NCI-H460 (cell line): ENCODE data around the gene SCNN1B. TPM values are rescaled to one million over a fixed set of nuclear protein-coding genes. Genes with fewer than 3 reads are reported as not detected.

ENCODE experiments used
- DNase-seq: peaks from one replicate; pipeline ENCODE4 v3.0.0-alpha.2; 2016; ENCODE audit warnings: low read depth; ENCODE audit errors: extremely low read depth
- total RNA-seq: library from RNA; depleted of rRNA; stranded (reverse); fragments of >200 nt; shearing (Covaris generic); gene quantifications from 2 replicates; pipeline ENCODE4 v1.2.3, GENCODE V29; 2014

SCNN1B gene
- total RNA-seq, 1 experiment from 2014 or later, result not detected

DNA sequence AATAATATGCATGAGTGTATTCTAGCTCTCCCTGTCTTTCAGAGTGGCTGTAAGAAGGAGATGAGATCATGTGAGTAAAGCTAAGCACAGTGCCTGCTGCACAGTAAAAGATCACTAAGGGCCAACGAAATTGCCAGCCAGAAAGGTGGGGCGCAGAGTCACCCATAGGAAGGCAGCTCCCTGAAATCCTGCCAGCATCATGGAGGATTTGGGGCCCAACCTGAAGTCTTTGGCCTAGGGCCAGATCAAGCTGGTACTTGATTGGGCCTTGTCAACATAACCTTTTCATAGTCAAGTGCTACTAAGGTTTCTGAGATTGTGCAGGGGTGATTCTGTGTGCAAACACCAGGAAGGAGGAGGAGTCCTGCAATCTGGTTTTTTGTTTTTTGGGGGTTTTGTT lies 16.5 kb downstream of the SCNN1B start:
- DNase-seq, result no peak

DNA sequence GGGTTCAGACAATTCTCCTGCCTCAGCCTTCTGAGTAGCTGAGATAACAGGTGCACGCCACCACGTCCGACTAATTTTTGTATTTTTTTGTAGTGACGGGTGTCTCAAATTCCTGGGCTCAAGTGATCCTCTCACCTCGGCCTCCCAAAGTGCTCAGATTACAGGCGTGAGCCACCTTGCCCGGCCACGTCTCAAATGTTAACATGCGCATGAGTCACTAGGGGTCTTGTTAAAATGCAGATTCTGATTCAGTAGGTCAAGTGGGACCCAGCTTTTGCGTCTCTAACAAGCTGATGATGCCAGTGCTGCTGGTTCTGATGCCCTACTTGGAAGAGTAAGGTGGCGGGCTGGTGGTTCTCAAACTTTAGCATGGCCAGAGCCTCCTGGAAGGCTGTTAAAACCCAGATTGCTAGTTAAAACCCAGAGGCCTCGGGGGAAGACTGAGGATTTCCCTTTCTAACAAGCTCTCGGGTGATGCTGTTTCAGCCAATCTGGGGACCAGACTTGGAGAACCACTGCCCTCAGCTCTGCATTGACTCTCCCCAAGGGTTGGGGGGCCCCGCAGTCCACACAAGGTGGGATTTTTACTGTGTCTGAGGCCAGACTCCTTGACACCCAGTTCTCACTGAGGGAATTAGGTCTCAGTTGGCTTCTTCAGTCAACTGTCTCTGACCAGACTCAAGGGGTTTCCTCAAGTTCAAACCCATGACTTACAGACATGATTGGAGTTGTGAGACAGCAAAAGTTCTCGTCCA lies 17.9 kb downstream of the SCNN1B start:
- DNase-seq, result no peak

DNA sequence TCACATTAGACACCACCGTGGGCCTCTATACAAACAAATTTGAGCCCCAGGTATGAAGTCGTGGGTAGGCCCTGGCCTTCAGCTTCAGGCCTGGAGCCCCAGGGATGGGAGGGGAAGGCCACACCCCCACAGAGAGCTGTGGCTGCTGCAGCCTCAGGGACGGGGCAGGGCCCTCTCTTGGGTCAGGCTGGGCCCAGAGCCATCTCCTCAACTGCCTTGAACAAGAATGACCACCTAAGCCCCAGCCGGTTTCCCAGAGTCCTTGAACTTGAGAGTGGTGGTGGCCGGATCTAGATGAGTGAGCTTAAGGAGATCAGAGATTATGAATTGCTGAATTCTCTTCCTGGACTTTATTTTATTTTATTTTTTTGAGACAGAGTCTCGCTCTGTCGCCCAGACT lies 18.6 kb downstream of the SCNN1B start:
- DNase-seq, result no peak

DNA sequence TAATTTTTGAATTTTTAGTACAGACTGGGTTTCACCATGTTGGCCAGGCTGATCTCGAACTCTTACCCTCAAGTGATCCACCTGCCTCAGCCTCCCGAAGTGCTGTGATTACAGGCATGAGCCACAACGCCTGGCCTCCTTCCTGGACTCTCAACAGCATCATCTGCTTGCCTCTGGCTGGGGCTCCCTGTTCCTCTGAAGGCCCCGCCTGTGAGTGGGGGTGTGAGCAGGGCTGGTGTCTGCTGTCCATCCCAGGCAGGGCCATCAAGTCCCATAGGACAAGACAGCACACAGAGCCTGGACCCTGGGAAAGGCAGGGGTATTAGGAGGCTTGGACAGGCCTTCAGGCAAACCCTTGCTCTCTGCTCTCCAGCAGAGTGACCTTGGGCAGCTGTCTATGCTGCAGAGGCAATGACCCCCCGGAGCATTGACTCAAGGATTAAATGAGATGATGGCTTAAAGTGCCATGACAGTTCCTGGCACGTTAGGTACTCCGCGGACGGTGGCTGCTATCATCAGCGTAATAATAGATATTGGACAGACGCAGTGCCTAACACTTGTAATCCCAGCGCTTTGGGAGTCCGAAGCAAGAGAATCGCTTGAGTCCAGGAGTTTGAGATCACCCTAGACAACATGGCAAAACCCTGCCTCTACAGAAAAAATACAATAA lies 19.2 kb downstream of the SCNN1B start:
- DNase-seq, result no peak

DNA sequence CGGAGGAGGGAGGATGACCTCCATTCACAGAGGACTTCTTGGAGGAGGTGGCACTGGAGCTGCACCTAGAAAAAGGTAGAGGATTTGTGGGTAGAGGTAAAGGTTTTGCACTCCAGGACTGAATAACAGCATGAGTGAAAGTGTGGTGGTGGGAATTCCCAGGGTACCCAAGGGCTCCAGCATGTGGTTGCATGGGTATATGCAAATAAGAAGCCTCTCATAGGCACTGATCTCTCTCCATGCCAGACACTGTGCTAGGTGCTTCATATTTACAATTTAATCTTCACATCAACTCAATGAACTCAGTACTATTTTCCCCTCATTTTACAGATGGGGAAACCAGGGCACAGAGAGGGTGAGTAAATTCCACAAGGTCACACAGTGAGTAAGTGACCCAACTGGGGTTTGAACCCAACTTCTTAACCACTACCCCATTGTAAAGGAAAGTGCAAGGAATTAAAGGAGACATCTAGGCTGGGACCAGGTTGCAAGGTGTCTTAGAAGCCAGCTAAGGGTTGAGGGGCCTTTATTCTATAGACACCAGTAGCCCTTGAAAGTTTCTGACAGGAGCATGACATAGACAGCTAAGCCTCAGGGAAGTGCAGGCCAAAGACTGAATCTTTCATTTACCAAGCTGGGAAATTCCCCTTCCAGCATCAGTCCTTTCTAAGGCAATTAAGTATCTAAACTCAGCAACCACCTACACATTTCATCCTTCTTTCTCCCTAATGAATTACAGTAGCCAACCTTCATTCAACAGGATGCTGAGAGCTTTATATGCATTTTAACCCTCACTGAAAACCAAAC lies 21.3 kb downstream of the SCNN1B start:
- DNase-seq, result no peak

DNA sequence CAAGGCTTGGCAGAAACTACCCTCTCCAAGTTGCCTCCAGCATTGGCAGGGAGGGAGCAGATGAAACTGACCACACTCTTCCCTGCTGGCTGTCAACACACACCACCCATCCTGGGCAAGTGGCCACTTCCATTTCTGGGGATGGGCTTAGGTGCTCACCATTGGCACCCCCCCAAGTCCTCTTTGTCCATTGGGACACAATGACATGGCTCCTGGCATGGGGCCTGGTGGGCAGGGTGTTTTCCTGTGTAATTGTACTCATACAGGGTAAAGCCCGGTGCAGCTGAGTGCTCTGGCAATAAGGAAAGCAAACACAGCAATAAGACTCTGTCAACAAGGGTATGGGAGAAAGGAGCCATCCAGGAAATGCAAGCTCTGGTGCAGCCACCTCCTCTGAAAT lies 22.6 kb downstream of the SCNN1B start:
- DNase-seq, result no peak

DNA sequence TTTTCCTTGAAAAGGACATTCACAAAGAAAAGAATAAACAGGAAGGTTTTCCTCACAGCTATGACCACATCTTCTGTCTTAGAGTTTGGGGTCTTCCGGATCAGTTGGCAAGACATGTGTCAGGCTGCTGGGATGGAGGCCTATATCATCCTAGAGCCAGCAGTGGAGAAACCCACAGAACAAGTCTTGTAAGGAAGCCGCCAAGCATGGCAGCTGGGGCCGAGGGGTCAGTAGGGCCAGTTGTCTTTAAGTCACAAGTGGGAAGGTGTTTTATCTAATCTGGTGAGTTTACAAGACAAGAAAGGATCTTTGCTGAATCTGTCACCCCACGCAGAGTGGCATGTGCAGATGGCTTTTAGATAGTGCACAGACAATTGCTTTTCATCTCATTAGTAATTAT lies 25.7 kb downstream of the SCNN1B start:
- no peak for DNase-seq

DNA sequence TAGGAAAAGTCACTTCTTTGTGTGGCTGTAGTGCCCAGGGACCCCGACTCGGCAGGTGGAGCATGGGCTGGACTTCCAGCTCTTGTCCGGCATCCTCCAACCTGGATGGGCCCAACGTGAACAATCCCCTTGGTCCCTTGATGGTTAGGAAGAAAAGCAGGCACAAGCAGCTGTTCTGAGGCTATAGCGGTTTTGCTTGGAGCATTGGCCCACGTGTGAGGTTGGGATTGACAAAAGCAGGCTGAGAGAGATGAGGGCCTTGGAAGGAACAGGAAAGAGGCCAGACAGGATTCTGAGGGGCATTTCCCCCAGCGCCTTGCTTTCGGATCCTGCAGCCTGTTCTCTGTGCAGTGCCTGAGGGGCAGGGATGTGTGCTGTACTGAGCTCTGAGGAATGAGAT lies 28.1 kb downstream of the SCNN1B start:
- no peak for DNase-seq

DNA sequence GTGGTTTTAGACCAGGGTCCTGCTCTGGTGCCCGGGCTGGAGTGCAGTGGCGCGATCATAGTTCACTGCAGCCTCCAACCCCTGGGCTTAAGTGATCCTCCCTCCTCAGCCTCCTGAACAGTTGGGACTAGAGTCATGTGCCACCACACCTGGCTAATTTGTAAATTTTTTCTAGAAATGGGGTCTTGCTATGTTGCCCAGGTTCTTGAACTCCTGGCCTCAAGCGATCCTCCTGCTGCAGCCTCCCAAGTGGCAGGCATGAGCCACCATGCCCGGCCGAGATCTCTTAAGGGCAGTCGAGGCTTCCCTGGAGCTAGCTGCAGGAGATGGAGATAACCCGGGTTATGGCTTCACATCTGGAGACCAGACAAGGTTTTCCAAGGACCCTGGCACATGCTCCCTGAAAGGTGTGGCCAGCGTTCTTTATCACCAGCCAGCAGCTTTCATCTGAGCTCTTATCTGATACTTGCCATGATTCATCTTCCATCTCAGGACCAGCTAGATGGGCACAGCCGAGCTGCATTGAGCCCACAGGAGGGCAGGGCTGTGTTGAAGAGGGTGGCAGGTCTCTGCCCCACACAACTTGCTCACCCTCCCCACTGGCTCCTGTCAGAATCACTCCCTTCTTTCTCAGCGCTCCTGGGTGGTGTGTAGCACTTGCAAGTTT lies 28.6 kb downstream of the SCNN1B start:
- DNase-seq, result no peak

DNA sequence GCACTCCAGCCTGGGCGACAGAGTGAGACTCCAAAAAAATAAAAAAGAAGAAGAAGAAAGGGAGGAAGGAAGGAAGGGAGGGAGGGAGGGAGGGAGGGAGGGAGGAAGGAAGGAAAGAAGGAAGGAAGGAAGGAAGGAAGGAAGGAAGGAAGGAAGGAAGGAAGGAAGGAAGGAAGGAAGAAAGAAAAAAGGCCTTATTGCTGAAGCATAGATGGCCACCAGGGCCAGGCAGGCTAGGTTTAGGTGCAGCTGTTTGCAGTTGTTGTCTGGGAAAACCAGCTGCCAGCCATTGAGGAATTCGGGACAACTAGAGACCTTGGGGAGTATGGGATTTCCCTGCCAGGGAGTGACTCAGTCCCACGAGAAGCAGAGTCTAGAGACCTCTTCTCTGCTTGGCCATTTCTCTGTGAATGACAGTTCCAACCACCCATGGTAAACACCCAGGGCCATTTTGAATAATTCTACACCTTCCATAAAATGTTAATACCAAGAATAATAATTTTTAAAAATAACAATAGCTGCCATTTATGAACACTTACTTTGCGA lies 31.0 kb downstream of the SCNN1B start:
- DNase-seq, result no peak

DNA sequence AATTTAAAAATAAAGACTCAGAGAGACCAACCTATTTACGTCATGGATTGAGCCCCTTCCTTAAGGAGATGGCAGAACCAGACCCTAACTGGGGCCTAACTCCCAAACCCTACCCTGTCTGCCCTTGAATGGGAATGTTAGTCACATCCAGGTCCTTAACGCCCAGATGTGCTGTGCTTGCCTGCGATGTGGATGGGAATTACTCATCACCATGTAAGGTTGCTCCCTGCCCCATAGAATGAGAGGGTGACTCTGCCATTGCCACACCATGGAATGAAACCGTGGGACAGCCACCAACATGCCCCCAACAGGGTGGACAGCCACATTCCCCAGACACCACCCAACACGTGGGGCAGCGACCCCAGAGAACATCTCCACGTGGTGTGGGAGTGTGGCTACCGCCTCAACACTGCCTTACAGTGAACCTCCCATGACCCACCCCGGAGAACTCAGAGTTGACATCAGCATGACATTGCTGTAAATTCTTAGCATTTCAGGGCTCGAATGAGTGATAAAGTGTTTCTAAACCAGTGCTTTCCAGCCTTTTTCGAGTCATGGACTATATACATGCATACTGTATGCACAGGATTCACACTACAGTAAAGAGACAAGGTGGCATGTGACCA lies 31.8 kb downstream of the SCNN1B start:
- no peak for DNase-seq

DNA sequence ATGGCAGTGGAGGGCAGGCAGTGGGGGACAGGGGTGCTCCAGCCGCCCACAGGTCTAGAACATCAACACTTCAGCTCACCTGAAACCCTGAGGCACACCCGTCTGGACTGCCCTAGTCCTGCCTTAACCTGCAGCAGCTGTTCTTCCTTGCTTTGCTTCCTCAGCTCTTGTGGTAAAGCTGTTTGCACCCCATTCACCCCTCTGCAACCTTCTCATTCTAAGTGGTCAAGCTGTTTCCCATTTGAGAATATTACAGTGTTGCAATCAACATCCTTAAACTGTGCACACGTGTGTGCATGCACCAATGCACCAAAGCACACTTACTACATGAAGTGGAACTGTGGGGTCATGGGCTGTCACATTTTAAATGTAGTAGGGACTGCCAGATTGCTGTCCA lies 32.4 kb downstream of the SCNN1B start:
- DNase-seq, result no peak

DNA sequence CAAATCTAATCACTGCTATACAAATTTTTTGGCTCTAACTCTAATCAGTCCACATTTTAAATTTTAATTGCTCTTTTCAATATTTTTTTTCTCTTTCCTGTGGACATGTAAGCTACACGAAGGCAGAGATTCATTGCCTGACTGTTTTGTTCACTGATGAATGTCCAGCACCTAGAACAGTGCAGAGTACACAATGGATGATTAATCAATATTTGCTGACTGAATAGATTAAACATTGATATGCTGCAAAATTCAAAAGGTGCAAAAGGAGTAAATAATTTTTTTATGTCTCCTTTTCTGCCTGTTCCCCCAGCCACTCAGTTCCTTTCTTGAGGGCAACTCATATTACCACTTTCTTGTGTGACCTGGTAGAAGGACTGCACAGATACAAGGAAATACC lies 32.8 kb downstream of the SCNN1B start:
- no peak for DNase-seq

DNA sequence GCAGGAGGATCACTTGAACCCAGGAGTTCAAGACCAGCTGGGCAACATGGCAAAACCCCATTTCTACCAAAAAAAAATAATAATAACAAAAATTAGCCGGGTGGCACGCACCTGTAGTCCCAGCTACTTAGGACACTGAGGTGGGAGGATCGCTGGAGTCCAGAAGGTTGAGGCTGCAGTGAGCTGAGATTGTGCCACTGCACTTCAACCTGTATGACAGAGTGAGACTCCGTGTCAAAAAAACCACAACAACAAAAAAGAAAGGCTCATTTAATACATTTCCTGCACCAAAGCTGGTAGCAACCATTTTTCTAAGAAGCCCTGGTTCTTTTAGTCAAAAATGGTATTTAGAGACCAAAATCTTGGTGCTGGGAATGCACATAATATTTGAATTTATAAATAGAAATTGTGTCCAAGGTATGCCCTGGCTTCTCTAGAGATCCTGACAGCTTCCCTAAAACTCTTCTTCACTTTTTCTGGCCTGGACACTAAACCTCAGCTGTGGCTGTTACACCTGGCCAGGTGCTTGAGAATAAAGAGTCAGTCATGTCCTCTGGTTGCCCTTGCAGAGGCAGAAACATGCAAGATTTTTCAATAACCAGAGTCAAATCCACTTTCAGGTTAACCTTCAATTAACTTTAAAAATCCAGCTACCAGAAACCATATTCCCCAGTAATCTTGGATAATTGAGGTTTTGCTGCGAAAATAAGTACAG lies 35.9 kb downstream of the SCNN1B start:
- no peak for DNase-seq

DNA sequence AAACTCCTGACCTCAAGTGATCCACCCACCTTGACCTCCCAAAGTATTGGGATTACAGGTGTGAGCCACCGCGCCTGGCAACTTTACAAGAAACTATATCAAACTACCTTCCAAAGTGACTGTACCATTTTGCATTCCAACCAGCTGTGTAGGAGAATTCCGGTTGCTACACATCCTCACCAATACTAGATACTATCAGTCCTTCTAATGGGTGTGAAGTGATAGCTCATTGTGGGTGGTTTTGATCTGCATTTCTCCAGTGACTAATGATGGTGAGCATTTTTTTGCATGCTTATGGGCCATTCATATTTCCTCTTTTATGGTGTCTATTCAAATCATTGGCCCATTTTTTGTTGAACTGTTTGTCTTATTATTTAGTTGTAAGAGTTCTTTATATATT lies 37.7 kb downstream of the SCNN1B start:
- no peak for DNase-seq

DNA sequence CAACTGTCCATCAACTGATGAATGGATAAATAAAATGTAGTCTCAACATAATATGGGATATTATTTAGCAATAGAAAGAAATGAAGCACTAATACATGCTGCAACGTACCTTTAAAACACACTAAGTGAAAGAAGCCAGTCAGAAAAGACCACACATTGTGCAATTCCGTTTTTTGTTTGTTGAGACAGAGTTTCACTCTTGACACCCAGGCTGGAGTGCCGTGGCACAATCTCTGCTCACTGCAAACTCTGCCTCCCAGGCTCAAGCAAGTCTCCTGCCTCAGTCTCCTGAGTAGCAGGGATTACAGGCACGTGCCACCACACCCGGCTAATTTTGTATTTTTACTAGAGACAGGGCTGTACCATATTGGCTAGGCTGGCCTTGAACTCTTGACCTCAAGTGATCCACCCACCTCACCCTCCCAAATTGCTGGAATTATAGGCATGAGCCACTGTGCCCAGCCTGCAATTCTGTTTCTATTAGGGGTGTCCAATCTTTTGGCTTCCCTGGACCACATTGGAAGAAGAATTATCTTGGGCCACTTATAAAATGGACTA lies 40.1 kb downstream of the SCNN1B start:
- DNase-seq, result no peak

DNA sequence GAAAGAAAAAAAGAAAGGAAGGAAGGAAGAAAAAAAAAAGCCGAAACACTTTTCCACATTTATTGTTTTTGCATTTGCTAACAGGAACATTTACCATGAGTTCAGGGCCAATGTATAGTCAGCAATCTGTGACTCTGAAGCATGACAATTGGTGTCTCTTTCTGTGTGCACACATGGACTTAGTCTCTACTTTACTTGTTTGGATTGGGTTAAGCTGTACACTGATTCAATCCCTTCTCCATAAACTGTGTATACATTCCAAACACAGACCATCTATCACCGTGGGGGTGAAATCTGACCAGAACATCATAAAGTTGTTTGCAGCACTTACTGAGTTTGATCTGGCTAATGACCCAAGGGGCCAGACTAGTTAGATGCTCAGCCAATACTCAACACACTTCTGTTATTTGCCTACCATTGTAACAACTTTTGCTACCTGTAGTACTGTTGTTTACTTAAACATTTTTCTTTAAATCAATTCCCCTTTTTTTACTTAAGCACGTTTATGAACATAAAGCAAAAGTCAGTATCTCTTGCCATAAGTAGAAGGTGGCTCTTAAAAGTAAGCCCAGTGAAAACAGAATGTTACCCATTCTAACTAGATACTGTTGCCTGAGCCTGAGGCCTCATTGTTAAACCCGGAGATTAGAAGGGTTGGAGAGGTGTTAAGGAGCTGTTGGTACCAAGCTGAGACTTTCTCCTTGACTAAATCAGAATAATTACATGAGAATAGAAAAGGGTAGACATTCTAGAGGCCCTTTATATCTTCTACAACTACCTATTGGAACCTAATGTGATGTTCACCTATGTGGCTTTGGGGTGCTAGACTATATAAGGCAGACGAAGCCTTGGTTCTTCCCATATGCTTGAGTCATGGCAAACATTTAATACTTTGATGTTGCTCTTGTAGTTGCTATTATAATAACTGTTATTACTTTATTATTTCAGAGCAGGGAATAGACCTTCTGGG lies 41.8 kb downstream of the SCNN1B start:
- DNase-seq, result no peak

DNA sequence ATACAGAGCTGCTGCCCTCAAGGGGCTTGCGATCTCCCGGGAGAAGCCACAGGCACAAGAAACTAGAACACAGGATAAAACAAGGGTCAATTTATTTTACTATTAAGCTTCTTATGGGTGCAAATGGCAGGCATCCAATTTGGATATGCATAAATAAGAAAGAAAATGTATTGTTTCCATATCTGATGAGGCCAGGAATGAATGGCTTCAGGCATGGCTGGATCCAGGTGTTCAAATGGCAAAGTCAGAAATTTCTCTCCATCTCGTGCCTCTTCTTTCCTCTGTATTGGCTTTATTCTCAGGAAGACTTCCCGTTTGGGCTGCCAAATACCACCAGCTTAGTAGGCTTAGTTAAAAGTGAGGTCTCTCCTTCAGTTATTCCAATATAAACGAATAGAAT lies 43.1 kb downstream of the SCNN1B start:
- DNase-seq, result no peak
